ENCODE data around the gene ANKRD13A. TPM values are rescaled to one million over a fixed set of nuclear protein-coding genes. Genes with fewer than 3 reads are reported as not detected.
"Not testable (repeated sequence)": the region's sequence is repeated elsewhere in the genome, so short reads cannot be mapped to it uniquely, and the experiment has no call there.

Gene ANKRD13A
- total and polyA plus RNA-seq, 7 donors, result 21.6 to 85.3 (median 72.4) TPM

- Histone ChIP-seq H3K36me3 (peaks cover 0 to 6% (median 0%) of the 10 kb centered on the region in 4 donors), H3K27ac (no peak overlapping the region), H3K27me3 (no peaks in the 10 kb centered on the region), H3K4me3 (no peak overlapping the region), H3K4me1 (peaks cover 0 to 22% (median 6%) of the 10 kb centered on the region in 4 donors), H3K9me3 (no peaks in the 10 kb centered on the region)
- intact Hi-C loops (cut with DNase I), result no loop called here
- TF ChIP-seq EP300 (IDR thresholded peaks at IDR 0.05) (no peak), POLR2A (IDR thresholded peaks at IDR 0.05) (no peak), CTCF (IDR thresholded peaks at IDR 0.05) (no peak), POLR2AphosphoS5 (IDR thresholded peaks at IDR 0.05) (no peak)
- no peak for DNase-seq
- WGBS, 2 donors, result 94 to 96% methylated on average over 4 of the region's 4 CpGs
Observed at GRCh38 chr12:110006115-110006514, 6.9 kb downstream of the ANKRD13A start.

GRCh38 chr12:110007881-110008280 is 8.7 kb downstream of the ANKRD13A start:
- peaks cover 0 to 16% (median 3%) of the 10 kb centered on the region in 4 donors for H3K36me3 ChIP-seq
- no peak overlapping the region for H3K27ac ChIP-seq
- intact Hi-C loops (cut with DNase I), result no loop called here
- no peak overlapping the region for H3K4me3 ChIP-seq
- no peaks in the 10 kb centered on the region for H3K27me3 ChIP-seq
- TF ChIP-seq CTCF (IDR thresholded peaks at IDR 0.05) (no peak), POLR2A (IDR thresholded peaks at IDR 0.05) (no peak), EP300 (IDR thresholded peaks at IDR 0.05) (no peak)
- no peak for DNase-seq
- H3K9me3 ChIP-seq, result no peaks in the 10 kb centered on the region
- peaks cover 0 to 9% (median 0%) of the 10 kb centered on the region in 4 donors for H3K4me1 ChIP-seq

- H3K36me3 ChIP-seq, result peaks cover 0 to 19% (median 10%) of the 10 kb centered on the region in 4 donors
- 90 to 92% methylated on average over 15 of the region's 15 CpGs for WGBS, 2 donors
- H3K27me3 ChIP-seq; H3K4me3 ChIP-seq; intact Hi-C loops (cut with DNase I); H3K9me3 ChIP-seq; H3K4me1 ChIP-seq; DNase-seq; H3K27ac ChIP-seq: not testable (repeated sequence)
Observed at GRCh38 chr12:110008681-110009398, 9.6 kb downstream of the ANKRD13A start.

GRCh38 chr12:110010853-110011723 is 11.9 kb downstream of the ANKRD13A start:
- H3K4me3 ChIP-seq, result no peak overlapping the region
- peaks cover 0 to 42% (median 15%) of the 10 kb centered on the region in 4 donors for H3K36me3 ChIP-seq
- H3K27me3 ChIP-seq, result no peaks in the 10 kb centered on the region
- DNase-seq, result no peak
- intact Hi-C loops (cut with DNase I), result no loop called here
- no peak for TF ChIP-seq CTCF (IDR thresholded peaks at IDR 0.05)
- TF ChIP-seq POLR2AphosphoS5 (IDR thresholded peaks at IDR 0.05), result no peak
- no peak for TF ChIP-seq EP300 (IDR thresholded peaks at IDR 0.05)
- no peak for TF ChIP-seq POLR2A (IDR thresholded peaks at IDR 0.05)
- H3K27ac ChIP-seq, result no peak overlapping the region
- WGBS, 2 donors, result 81 to 85% methylated on average over 13 of the region's 13 CpGs
- H3K4me1 ChIP-seq, result peaks cover 0 to 9% (median 0%) of the 10 kb centered on the region in 4 donors
- no peaks in the 10 kb centered on the region for H3K9me3 ChIP-seq

- TF ChIP-seq EP300 (IDR thresholded peaks at IDR 0.05) (no peak), POLR2A (IDR thresholded peaks at IDR 0.05) (no peak), CTCF (IDR thresholded peaks at IDR 0.05) (no peak), POLR2AphosphoS5 (IDR thresholded peaks at IDR 0.05) (no peak)
- no peak overlapping the region for H3K4me3 ChIP-seq
- H3K9me3 ChIP-seq, result no peaks in the 10 kb centered on the region
- no peak overlapping the region for H3K27ac ChIP-seq
- H3K27me3 ChIP-seq, result no peaks in the 10 kb centered on the region
- 72% methylated on average over 6 of the region's 6 CpGs for WGBS, 2 donors
- DNase-seq, result no peak
- intact Hi-C loops (cut with DNase I), result no loop called here
- peaks cover 0 to 9% (median 0%) of the 10 kb centered on the region in 4 donors for H3K4me1 ChIP-seq
- H3K36me3 ChIP-seq, result peaks cover 3 to 52% (median 15%) of the 10 kb centered on the region in 4 donors
Observed at GRCh38 chr12:110012137-110012536, 12.9 kb downstream of the ANKRD13A start.

Data from sigmoid colon (tissue), 7 donors.